HG02798 (cell line): Measurements from ENCODE around the gene CTNNBL1.

ENCODE experiments used
- ATAC-seq: cut with Tn5 transposase; IDR thresholded peaks from one replicate; pipeline ENCODE4 v1.9.1; 2021; ENCODE audit warnings: mild to moderate bottlenecking; ENCODE audit not compliant: unreplicated experiment, poor library complexity

Gene CTNNBL1

GRCh38 chr20:37773291-37773826 is 79.5 kb downstream of the CTNNBL1 start:
- no peak for ATAC-seq

- ATAC-seq, result no peak
Observed at GRCh38 chr20:37774156-37774555, 80.3 kb downstream of the CTNNBL1 start.

DNA sequence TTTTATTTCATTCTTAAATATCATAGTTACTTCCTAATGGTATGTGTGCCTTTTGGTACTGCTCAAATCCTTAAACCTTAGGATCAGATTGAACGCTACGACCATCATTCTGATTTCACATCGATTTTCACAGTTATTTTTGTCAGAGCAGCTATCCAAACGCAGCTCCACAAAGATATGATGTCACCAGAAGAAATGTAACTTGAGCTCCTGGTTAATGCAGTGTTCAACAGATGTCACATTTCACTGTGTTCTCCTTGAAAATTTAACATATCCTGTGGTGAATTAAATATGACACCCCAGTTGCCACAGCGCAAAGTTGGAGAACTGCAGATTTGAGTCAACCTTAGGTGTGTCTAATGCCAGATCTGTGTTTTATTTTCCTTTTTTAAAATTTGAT is 81.4 kb downstream of the CTNNBL1 start:
- ATAC-seq, result no peak

GRCh38 chr20:37776049-37776448 is 82.2 kb downstream of the CTNNBL1 start:
- ATAC-seq, result no peak

- ATAC-seq, result no peak
Observed at GRCh38 chr20:37776526-37776925, 82.7 kb downstream of the CTNNBL1 start.

- no peak for ATAC-seq
Observed at GRCh38 chr20:37777012-37777950, 83.5 kb downstream of the CTNNBL1 start.

- no peak for ATAC-seq
Observed at GRCh38 chr20:37777988-37778659, 84.3 kb downstream of the CTNNBL1 start.

DNA sequence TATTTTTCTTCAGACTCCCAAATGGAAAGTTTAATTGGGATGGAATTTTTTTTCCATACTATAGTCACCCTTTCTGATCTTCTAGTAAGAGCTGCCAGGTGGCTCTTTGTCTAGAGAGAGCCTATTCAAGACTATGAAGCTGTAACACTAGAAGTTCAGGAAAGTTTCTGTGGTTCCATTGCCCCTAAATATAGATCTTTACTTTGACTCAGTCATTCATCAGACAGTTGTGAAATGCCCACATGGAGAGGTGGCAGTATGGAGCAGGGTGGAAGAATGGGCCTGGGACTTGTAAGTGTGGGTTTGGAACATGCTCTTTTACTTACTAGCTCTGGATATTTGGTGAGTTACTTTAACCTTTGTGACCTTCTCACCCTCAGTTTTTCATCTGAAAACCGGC is 87.8 kb downstream of the CTNNBL1 start:
- no peak for ATAC-seq

DNA sequence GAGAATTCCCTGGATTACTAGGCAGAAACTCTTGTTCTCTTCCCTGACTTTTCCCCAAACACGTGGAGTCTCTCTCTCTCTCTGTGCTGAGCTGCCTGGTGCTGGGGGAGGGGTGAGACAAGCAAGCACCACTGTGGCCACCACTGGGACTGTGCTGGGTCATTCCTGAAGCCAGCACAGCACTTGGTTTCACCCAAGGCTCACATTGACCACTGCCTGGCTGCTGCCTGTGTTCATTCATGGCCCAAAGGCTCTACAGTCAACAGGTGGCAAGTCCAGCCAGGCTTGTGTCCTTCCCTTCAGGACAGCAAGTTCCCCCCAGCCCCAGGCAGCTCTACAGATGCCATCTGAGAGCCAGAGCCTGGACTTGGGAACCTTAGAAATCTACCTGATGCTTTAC is 92.2 kb downstream of the CTNNBL1 start:
- ATAC-seq, result no peak

- ATAC-seq, result no peak
Observed at GRCh38 chr20:37789408-37789807, 95.6 kb downstream of the CTNNBL1 start.

- ATAC-seq, result no peak
Observed at GRCh38 chr20:37790900-37791299, 97.1 kb downstream of the CTNNBL1 start.

GRCh38 chr20:37796121-37796520 is 102.3 kb downstream of the CTNNBL1 start:
- no peak for ATAC-seq

GRCh38 chr20:37796733-37797132 is 102.9 kb downstream of the CTNNBL1 start:
- no peak for ATAC-seq

GRCh38 chr20:37797669-37798175 is 103.9 kb downstream of the CTNNBL1 start:
- ATAC-seq, result no peak

DNA sequence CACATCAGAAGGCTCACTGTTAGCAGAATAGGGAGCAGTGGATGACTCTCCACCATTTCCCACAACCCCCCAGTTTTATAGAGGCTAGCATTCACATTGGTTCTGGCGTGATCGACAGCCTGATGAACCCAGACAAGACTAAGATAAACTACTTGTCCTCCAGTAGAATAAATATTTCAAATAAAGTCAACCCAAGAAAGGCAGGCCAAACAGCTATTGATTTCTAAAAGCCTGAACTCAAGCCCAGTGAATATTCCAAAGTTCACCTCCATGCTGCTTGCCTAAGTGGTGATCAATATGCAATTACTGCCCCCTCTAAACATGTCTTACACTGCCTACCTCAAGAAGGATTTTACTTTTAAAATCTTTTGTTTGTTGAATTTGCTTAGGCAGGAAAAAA is 104.5 kb downstream of the CTNNBL1 start:
- ATAC-seq, result no peak

DNA sequence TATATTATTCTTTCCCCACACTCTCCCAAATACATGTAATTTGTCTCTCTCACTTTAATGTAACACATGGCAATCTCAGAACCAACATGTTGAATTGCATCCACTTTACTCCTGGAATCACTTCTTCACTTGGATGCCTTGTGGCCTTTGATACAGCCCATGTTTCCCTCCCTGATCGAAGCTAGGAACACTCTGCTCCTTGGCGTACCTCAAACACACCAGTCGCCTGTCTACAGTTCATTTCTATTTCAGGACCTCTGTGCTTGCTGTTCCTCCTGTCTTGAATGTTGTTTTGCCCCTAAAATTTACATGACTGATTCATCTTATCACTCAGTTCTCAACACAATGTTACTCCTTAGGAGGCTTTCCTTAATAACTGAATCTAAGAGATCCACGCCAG is 106.8 kb downstream of the CTNNBL1 start:
- ATAC-seq, result no peak

- no peak for ATAC-seq
Observed at GRCh38 chr20:37801921-37802320, 108.1 kb downstream of the CTNNBL1 start.

DNA sequence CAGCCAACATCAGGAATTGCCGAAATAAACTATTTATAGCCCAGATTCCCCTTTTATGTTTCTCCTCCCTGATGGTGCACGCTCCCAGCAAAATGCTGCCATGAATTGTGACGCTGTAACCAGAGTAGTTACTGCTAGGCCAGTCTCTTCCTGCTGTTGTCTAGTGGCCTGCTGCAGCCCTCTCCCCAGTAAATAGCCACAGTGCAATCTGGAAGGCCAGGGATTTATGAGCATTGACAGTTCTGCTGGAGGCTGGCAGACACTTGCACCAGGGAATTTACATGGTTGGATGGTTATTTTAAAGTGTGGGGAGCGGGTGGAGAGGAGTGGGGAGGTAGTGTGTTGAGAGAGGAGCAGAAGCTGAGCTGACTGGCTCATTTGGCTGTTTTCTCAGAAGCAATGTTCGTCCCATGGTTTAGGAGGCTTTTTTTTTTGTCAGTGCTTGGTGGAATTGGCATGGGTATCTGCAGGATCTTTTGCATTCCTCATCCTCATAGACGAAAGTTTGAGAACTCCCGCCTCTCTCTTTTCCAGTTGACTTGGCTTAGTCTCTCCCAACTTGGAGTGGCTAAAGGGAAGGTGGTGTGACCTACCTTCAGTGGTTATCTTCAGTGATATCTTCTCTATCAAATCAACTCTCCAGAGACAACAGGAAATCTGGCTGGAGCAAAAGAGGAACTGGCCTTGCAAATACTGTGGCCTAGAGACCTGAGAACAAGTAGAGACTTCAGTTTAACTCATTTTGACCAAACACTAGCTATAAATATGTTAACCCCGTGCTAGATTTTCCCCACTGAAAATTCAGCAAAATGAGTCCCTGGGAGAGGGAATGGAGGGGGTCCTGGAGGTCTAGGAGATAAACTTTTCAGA is 109.8 kb downstream of the CTNNBL1 start:
- peak; percentile 51 for ATAC-seq

DNA sequence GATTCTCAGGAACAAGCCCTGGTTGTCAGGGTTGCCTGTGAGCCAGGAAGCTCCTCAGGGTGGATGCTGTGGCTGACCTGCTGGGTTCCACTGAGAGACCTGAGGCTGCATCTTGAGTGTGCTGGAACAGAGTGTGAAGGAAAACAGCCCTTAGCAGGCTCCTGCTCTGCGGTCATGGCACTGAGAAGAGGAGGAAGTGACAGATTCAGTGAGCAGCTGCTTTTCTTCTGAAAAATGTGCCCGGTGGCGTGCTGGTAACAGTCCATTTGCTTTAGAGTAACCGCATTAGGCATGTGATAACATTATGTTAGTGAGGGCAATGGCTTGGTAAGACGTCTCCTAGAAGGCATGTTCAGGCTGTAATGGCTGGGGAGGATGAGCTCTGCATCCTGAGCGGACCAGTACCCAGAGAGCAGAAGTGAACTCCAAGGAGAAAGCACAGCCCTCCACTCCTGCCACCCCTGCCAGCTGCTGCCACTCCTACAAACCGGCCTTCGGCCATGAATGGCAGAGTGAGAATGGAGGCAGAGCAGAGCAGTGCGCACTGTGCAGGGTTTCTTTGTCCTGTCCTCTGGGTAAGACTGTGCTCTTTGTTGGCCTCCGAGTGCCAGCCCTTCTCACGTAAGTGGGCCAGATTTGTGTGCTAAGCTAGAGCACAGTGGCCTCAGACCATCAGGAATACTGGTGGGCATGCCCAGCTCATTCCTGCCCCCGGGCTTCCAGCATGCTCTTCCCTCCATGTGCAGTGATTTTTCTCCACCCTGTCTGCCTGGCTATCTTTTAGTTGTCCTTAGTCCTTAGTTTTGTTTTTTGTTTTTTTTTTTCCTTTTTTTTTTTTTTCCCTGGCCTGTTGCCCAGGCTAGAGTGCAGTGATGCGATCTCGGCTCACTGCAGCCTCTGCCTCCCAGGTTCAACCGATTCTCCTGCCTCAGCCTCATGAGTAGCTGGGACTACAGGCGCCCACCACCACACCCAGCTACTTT is 111.0 kb downstream of the CTNNBL1 start:
- peak; percentile 76 for ATAC-seq
